Esophagus muscularis mucosa (tissue), 4 donors: ENCODE data around the gene PGAP1. TPM values are rescaled to one million over a fixed set of nuclear protein-coding genes. Genes with fewer than 3 reads are reported as not detected.

ENCODE experiments used
- DNase-seq: peaks from one replicate; pipeline ENCODE4 v3.0.0-alpha.2; 2017; ENCODE audit errors: extremely low spot score
- H3K27ac ChIP-seq, 4 donors: fragments of 200-600 bp; sonication (generic); replicated peaks in 1 of 4; 1 replicate in 3 of 4; 2 replicates in 1 of 4; pipeline ENCODE4 v1.5.1; 2016 to 2019; ENCODE audit warnings: mild to moderate bottlenecking in 1 of 4
- H3K27me3 ChIP-seq, 4 donors: fragments of 200-600 bp; sonication (generic); one replicate each; pipeline versions ENCODE4 v1.5.1 to v1.6.0; 2016 to 2019
- H3K36me3 ChIP-seq, 4 donors: fragments of 200-600 bp; sonication (generic); one replicate each; pipeline ENCODE4 v1.5.1; 2016 to 2019
- H3K4me1 ChIP-seq, 4 donors: fragments of 200-600 bp; sonication (generic); one replicate each; pipeline ENCODE4 v1.5.1; 2016 to 2019
- H3K4me3 ChIP-seq, 4 donors: fragments of 200-600 bp; sonication (generic); 1 replicate in 2 of 4; 2 replicates in 2 of 4; pipeline ENCODE4 v1.5.1; 2016 to 2019; ENCODE audit warnings: mild to moderate bottlenecking in 4 of 4, moderate library complexity in 1 of 4
- H3K9me3 ChIP-seq, 4 donors: fragments of 200-600 bp; sonication (generic); 1 replicate in 3 of 4; 2 replicates in 1 of 4; pipeline ENCODE4 v1.5.1; 2016 to 2019
- CTCF ChIP-seq, 3 experiments: fragments of 200-600 bp in 2 of 3; fragments of 450-650 bp in 1 of 3; sonication (generic) in 2 of 3; IDR thresholded peaks; one replicate each; pipeline ENCODE4 v1.5.1; 2017 to 2019; ENCODE audit warnings: antibody characterized with exemption in 3 of 3, mild to moderate bottlenecking in 2 of 3, moderate library complexity in 1 of 3
- EP300 ChIP-seq: sonication (generic); formaldehyde crosslinking; IDR thresholded peaks from one replicate; pipeline ENCODE4 v1.6.1; 2017; ENCODE audit warnings: antibody characterized with exemption
- POLR2A ChIP-seq: fragments of 450-650 bp; IDR thresholded peaks from one replicate; pipeline ENCODE4 v1.6.1; 2017; ENCODE audit warnings: antibody characterized with exemption, moderate library complexity, mild to moderate bottlenecking, low read depth
- POLR2AphosphoS5 ChIP-seq, 2 donors: sonication (generic); formaldehyde crosslinking; IDR thresholded peaks; one replicate each; pipeline ENCODE4 v1.6.1; 2017; ENCODE audit warnings: antibody characterized with exemption in 2 of 2
- WGBS: methylation state at CpG from one replicate; pipeline ENCODE4 v1.1.5; 2018; 5-methylcytosine and 5-hydroxymethylcytosine counted together
- intact Hi-C: fragments of 100-400 bp; cut with DNase I; formaldehyde crosslinking; loops from one replicate; pipeline ENCODE4 v1.15.1; 2023
- total RNA-seq, 4 donors: library from RNA; depleted of rRNA; stranded (reverse); fragments of >200 nt; gene quantifications; one replicate each; pipeline versions ENCODE4 v1.1.0 to v1.2.1, GENCODE V29; 2016

The PGAP1 gene
- total RNA-seq, 4 donors from 2014 or later = 3.7 to 7.5 (median 5.6) TPM

- H3K9me3 ChIP-seq = no peaks in the 10 kb centered on the region
- WGBS = 98% methylated on average over 1 of the region's 1 CpG
- no peak for DNase-seq
- TF ChIP-seq CTCF (IDR thresholded peaks at IDR 0.05) = no peak
- TF ChIP-seq POLR2A = no peak
- TF ChIP-seq EP300 = no peak
- no peak for TF ChIP-seq POLR2AphosphoS5 (IDR thresholded peaks at IDR 0.05)
- H3K27ac ChIP-seq = no peak overlapping the region
- H3K27me3 ChIP-seq = no peaks in the 10 kb centered on the region
- no peak overlapping the region for H3K4me3 ChIP-seq
- peaks cover 0 to 43% (median 11%) of the 10 kb centered on the region in 4 donors for H3K36me3 ChIP-seq
- intact Hi-C loops = no loop called here
- H3K4me1 ChIP-seq = no peaks in the 10 kb centered on the region
These were observed 53.0 kb downstream of the PGAP1 start for GRCh38 chr2:196873511-196873910.

GRCh38 chr2:196854629-196855028 is 71.9 kb downstream of the PGAP1 start:
- 100% methylated on average over 1 of the region's 1 CpG for WGBS
- Histone ChIP-seq H3K9me3 (peaks cover 0 to 7% (median 0%) of the 10 kb centered on the region in 4 donors), H3K27ac (no peak overlapping the region), H3K27me3 (no peaks in the 10 kb centered on the region), H3K4me1 (no peaks in the 10 kb centered on the region), H3K4me3 (no peak overlapping the region), H3K36me3 (peaks cover 0 to 10% (median 4%) of the 10 kb centered on the region in 4 donors)
- no peak for DNase-seq
- intact Hi-C loops = no loop called here
- no peak for TF ChIP-seq POLR2AphosphoS5 (IDR thresholded peaks at IDR 0.05)
- no peak for TF ChIP-seq POLR2A
- no peak for TF ChIP-seq EP300
- no peak for TF ChIP-seq CTCF (IDR thresholded peaks at IDR 0.05)

GRCh38 chr2:196853301-196854087 is 73.0 kb downstream of the PGAP1 start:
- H3K4me1 ChIP-seq = no peaks in the 10 kb centered on the region
- H3K27ac ChIP-seq = no peak overlapping the region
- H3K4me3 ChIP-seq = no peak overlapping the region
- no peak for DNase-seq
- TF ChIP-seq POLR2AphosphoS5 (IDR thresholded peaks at IDR 0.05) = no peak
- no peak for TF ChIP-seq POLR2A
- no peak for TF ChIP-seq CTCF (IDR thresholded peaks at IDR 0.05)
- no peak for TF ChIP-seq EP300
- no peaks in the 10 kb centered on the region for H3K9me3 ChIP-seq
- intact Hi-C loops = no loop called here
- WGBS = 81% methylated on average over 4 of the region's 4 CpGs
- H3K27me3 ChIP-seq = no peaks in the 10 kb centered on the region
- peaks cover 0 to 7% (median 2%) of the 10 kb centered on the region in 4 donors for H3K36me3 ChIP-seq

GRCh38 chr2:196851088-196851487 is 75.4 kb downstream of the PGAP1 start:
- no peak for DNase-seq
- no peaks in the 10 kb centered on the region for H3K4me1 ChIP-seq
- H3K27ac ChIP-seq = no peak overlapping the region
- no peaks in the 10 kb centered on the region for H3K27me3 ChIP-seq
- no peak overlapping the region for H3K4me3 ChIP-seq
- TF ChIP-seq EP300 = no peak
- no peak for TF ChIP-seq POLR2AphosphoS5 (IDR thresholded peaks at IDR 0.05)
- no peak for TF ChIP-seq CTCF (IDR thresholded peaks at IDR 0.05)
- no peak for TF ChIP-seq POLR2A
- no peaks in the 10 kb centered on the region for H3K9me3 ChIP-seq
- WGBS = 89% methylated on average over 1 of the region's 1 CpG
- H3K36me3 ChIP-seq = peaks cover 0 to 5% (median 0%) of the 10 kb centered on the region in 4 donors
- intact Hi-C loops = no loop called here
